Measurements from ENCODE around the gene NTN1.
"Not testable (repeated sequence)": the region's sequence is repeated elsewhere in the genome, so short reads cannot be mapped to it uniquely, and the experiment has no call there.

Gene NTN1

GRCh38 chr17:9021158-9021991 lies at the start of gene NTN1:
NTN1 (plus strand) TSS chr17:9021510; CDS start chr17:9022374, 864 bp downstream.
- peak; percentile 54 for FAIRE-seq
- DNase-seq (ENCODE audit: insufficient read length, low spot score), result peak; percentile 61

GRCh38 chr17:8975091-8975725 lies 46.1 kb upstream of the NTN1 start:
- FAIRE-seq, result no peak

GRCh38 chr17:8976638-8977037 lies 44.7 kb upstream of the NTN1 start:
- FAIRE-seq, result no peak
- no peak for DNase-seq (ENCODE audit: insufficient read length, low spot score)

More at GRCh38 chr17:8975091-8975725, 46.1 kb upstream of the NTN1 start:
- DNase-seq (ENCODE audit: insufficient read length, low spot score), result no peak

GRCh38 chr17:8979715-8980114 lies 41.6 kb upstream of the NTN1 start:
- FAIRE-seq (no peak), DNase-seq (ENCODE audit: insufficient read length, low spot score) (no peak)

- FAIRE-seq (no peak), DNase-seq (ENCODE audit: insufficient read length, low spot score) (no peak)
These were observed 39.9 kb upstream of the NTN1 start for GRCh38 chr17:8981443-8981842.

GRCh38 chr17:8984225-8984624 lies 37.1 kb upstream of the NTN1 start:
- FAIRE-seq; DNase-seq (ENCODE audit: insufficient read length, low spot score): not testable (repeated sequence)

- no peak for FAIRE-seq
- DNase-seq (ENCODE audit: insufficient read length, low spot score), result no peak
These were observed 36.1 kb upstream of the NTN1 start for GRCh38 chr17:8985054-8985701.

GRCh38 chr17:8986295-8986694 lies 35.0 kb upstream of the NTN1 start:
- FAIRE-seq (no peak), DNase-seq (ENCODE audit: insufficient read length, low spot score) (no peak)

GRCh38 chr17:8988263-8988935 lies 32.9 kb upstream of the NTN1 start:
- FAIRE-seq; DNase-seq (ENCODE audit: insufficient read length, low spot score): not testable (repeated sequence)

GRCh38 chr17:8991514-8992285 lies 29.6 kb upstream of the NTN1 start:
- FAIRE-seq, result no peak
- peak; percentile 57 for DNase-seq (ENCODE audit: insufficient read length, low spot score)

- DNase-seq (ENCODE audit: insufficient read length, low spot score), result peak; percentile 51
- no peak for FAIRE-seq
These were observed 27.0 kb upstream of the NTN1 start for GRCh38 chr17:8994319-8994718.

- FAIRE-seq, result no peak
These were observed 25.6 kb upstream of the NTN1 start for GRCh38 chr17:8995711-8996110.

GRCh38 chr17:8997994-8998628 lies 23.2 kb upstream of the NTN1 start:
- DNase-seq (ENCODE audit: insufficient read length, low spot score) (peak; percentile 77), FAIRE-seq (peak; percentile 70)

More at GRCh38 chr17:8995711-8996110, 25.6 kb upstream of the NTN1 start:
- DNase-seq (ENCODE audit: insufficient read length, low spot score), result no peak

- FAIRE-seq, result no peak
- DNase-seq (ENCODE audit: insufficient read length, low spot score), result no peak
These were observed 19.8 kb upstream of the NTN1 start for GRCh38 chr17:9001559-9001958.

GRCh38 chr17:9002227-9002605 lies 19.1 kb upstream of the NTN1 start:
- FAIRE-seq (no peak), DNase-seq (ENCODE audit: insufficient read length, low spot score) (no peak)

GRCh38 chr17:9002606-9003354 lies 18.5 kb upstream of the NTN1 start:
- FAIRE-seq (no peak), DNase-seq (ENCODE audit: insufficient read length, low spot score) (peak; percentile 54)

GRCh38 chr17:9003355-9004131 lies 17.8 kb upstream of the NTN1 start:
- FAIRE-seq, result no peak
- no peak for DNase-seq (ENCODE audit: insufficient read length, low spot score)
